HG03135 (cell line): ENCODE measurements around the gene RARB.

Experiments used
- ATAC-seq: cut with Tn5 transposase; IDR thresholded peaks from one replicate; pipeline ENCODE4 v1.9.1; 2021; ENCODE audit warnings: mild to moderate bottlenecking, moderate library complexity; ENCODE audit not compliant: unreplicated experiment

RARB gene

GRCh38 chr3:25471081-25471768, 43.2 kb downstream of the RARB start:
- ATAC-seq, result no peak

DNA sequence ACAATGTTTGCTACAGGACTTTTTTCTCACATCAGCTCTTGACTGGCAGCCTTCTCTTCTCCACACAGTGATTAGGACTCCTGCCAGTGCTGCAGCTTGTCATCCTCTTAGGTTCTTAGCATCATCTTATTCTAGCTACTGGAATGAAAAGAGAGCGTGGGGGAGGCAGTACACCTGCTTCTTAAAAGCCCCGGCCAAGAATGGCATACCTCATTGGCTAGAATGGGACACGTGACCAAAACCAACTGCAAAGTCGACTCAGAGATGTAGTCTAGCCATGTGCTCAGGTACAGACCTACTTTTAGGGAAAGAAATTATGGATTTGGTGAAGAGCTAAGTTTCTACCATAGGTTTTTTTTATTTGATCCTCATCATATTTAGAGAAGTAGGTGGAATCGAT, 44.1 kb downstream of the RARB start:
- ATAC-seq, result no peak

DNA sequence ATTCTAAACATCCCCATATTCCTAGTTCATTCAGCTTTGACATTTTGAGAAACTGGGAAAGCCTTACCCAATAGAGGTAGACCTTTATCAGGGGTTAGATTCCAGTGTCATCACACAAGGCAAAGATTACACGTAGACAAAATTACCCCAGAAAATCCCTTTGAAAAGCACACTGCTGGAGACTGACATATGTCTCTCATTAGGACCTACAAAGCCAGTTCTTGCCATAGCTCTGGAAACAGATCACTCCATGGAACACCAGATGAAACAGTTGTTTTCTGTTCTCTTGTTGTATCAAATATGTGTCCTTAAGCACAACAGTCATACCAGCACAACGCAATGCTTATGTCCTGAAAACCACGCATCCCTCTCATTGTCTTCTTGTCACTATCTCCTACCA, 44.7 kb downstream of the RARB start:
- ATAC-seq, result no peak

DNA sequence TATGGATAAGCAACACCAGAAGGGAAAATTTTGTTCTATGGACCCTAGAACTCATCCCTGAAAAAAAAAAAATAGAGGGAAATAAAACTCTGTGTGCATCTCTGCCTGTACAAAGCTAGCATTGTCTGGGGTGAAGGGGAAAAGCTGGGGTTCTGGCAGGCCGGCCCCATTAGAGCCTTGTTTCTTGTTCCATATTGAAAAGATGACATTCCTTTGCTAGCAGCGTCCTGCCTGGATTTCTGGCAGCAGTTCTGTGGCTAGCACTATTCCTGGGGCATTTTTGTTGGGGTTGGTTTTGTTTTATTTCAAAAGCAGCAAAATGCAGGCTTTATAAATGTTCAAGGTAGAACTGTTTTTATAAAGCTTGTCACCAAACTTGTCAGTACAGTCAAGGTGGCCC, 45.2 kb downstream of the RARB start:
- ATAC-seq, result no peak

DNA sequence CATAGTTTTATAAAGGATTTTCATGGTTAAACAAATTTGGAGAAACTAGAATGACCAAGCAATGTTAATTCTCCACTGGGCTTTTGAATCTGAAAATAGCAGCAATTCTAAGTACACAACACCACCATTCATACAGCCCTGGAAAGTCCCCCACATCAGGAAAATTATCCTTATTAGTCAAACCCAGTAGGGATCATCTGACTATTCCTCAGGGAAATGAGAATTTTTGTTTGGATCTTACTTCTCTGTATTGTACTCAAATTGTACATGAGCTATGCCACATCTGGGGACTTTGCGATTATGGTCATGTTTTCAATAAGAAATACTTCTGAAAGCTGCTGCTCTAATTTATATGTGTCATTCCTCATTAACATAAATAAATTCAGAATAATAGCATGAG, 46.0 kb downstream of the RARB start:
- no peak for ATAC-seq

GRCh38 chr3:25476639-25477038, 48.6 kb downstream of the RARB start:
- no peak for ATAC-seq

DNA sequence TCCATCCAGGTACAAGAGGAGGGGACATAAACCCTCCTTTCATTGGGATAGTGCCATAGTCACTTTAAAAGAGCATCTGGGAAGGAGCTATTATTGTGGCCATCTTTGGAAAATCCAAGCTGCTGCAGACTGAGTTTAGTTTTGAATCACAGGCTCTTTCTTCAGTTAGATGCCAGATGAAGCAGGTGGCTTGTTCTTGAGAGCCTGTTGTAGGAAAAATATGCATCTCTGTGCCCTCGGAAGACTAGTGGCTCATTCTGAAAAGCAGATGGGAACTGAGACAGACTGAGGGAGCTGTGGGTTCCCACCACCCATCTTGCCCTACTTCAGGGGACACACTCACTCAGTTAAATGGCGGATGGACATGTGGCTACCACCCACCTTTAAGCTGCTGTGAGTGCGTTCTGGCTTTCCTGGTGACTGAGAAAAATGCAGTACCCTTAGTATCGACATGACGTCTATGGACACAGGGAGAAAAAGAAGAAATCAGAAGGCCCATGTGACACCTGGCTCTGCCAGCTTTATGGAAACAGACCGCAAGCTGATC, 50.2 kb downstream of the RARB start:
- no peak for ATAC-seq

DNA sequence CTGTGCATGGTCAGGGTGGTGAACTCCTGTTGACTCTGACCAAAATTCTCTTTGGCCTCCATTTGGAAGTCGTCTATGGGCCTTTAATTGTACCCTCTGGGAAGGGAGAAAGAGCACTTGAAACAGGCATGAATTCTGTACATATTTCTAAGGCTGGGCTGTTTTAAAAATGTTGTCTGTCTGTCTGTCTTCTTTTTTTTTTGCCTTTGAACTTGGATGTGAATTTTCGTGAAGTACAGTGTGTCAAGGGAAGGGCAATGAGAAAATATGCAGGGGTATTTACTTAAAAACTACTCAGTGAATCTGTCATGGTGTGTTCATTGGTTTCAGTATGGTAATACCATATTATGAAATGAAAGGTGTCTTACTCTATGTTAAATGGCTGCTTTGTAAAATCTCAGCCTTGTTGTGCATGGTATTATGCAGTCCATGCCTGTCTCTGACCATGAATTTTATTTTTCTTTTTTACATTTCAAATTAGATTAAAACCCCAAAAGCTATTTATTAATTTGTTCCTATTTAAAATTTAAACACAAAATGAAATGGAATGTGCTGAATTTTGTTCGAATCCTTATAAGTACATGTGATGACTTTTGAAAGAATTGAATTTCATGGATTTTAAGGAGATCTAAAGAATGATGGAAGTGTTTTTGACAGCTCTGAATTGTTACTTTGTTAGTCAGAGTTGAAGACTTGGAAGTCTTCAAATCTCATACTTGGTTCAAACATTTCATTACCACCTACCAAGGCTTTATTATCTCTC, 51.1 kb downstream of the RARB start:
- ATAC-seq, result no peak

GRCh38 chr3:25479727-25480010, 51.6 kb downstream of the RARB start:
- ATAC-seq, result no peak

DNA sequence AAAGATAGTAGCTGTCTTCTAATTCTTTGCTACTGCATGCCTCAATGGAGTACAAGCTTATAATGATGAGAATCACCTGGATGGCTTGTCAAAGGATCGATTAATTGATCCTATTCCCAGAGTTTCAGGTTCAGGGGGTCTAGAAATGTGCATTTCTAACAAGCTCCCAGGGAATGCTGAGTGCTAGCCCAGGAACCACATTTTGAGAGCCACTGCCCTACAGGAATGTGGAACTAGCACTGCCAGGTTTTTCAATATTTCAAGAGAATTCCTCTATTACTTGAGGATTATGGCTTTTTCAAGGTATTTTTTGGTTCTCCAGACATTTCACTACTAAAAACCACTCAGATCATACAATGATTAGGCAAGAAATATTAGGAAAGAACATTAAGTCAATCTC, 52.7 kb downstream of the RARB start:
- ATAC-seq, result no peak

DNA sequence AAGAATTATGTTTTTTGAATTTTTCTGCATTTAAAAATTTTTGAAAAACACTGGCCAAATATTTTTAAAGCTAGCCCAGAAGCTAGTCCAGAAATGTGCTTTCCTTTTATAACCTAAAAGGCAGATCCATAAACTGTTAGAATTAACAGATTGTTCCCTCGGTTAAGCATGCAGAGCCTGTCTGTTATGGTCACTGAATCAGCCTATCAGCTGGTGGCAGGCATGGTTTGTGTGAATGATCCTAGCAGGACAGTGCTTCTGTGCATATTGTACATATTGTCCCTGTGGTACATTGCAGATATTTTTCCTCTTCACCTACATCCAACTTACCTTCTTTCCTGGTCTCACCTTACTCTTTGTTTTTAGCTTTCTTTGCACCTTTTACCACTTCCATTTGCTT, 53.3 kb downstream of the RARB start:
- ATAC-seq, result no peak

- ATAC-seq, result no peak
Observed at GRCh38 chr3:25483456-25483855, 55.4 kb downstream of the RARB start.

- ATAC-seq, result no peak
Observed at GRCh38 chr3:25485673-25486072, 57.6 kb downstream of the RARB start.

- ATAC-seq, result no peak
Observed at GRCh38 chr3:25486932-25487331, 58.9 kb downstream of the RARB start.

- ATAC-seq, result no peak
Observed at GRCh38 chr3:25489858-25490593, 62.0 kb downstream of the RARB start.

GRCh38 chr3:25493246-25493645, 65.2 kb downstream of the RARB start:
- no peak for ATAC-seq

DNA sequence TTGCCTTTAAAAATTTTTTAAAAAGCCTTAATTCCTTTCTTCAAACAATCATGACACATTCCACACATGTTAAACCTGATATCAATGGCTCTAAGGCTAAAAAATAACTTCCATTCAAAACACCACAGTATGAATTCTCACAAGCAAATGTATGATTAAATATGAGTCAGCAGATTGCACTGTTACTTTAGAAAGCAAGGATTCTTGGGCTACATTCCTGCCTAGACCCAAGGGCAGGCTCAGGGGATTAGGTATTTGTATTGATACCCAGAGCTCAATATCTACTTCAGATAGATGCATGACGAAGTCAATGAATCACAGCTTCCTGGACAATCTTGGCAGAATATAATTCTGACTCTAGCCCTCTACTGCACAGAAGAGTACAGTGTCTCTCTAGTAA, 65.7 kb downstream of the RARB start:
- ATAC-seq, result no peak

- ATAC-seq, result no peak
Observed at GRCh38 chr3:25495304-25495703, 67.2 kb downstream of the RARB start.

DNA sequence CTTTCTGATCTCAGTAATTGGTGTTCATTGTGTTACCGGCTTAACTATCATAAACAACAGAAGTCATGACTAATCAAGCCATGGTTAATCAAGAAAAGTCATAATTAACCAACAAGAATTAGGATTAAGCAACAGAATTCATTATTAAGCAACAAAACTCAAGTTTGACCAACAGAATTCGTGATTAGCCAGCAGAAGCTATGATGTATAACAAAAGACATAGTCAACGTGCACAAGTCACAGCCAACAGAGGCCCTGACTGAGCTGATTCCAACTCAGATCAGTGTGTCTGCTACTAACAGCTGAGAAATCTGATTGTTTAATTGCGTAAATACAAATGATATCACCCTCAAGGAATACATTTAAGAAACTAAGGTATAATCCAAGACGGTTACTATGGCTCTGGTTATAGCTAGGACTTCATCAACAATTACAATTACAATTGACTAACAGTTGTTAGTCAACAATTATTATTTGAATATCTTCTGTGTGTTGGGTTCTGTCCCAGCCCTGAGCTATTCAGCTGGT, 67.7 kb downstream of the RARB start:
- no peak for ATAC-seq

GRCh38 chr3:25497096-25497495, 69.0 kb downstream of the RARB start:
- no peak for ATAC-seq

- ATAC-seq, result no peak
Observed at GRCh38 chr3:25500706-25501210, 72.7 kb downstream of the RARB start.
